Measurements from ENCODE around the gene POT1.

GRCh38 chr7:124893140-124893827 is 36.3 kb downstream of the POT1 start:
- TF ChIP-seq CBFB (CRISPR knock-in tag; IDR thresholded peaks at IDR 0.05; ENCODE audit: low read depth) (no peak), USF2 (CRISPR knock-in tag; IDR thresholded peaks at IDR 0.05) (no peak), CDX4 (CRISPR knock-in tag; IDR thresholded peaks at IDR 0.05; ENCODE audit: borderline replicate concordance) (no peak), NR1H2 (CRISPR knock-in tag; IDR thresholded peaks at IDR 0.05) (no peak), SMAD4 (CRISPR knock-in tag; IDR thresholded peaks at IDR 0.05) (no peak), CTCF (IDR thresholded peaks at IDR 0.05) (no peak)

Data from WTC11 (cell line).